Ovary (tissue), 3 donors: ENCODE results near the gene PMF1.

Source experiments
- CTCF ChIP-seq, 3 donors: fragments of 450-650 bp in 2 of 3; fragments of 200-600 bp in 1 of 3; IDR thresholded peaks; one replicate each; pipeline versions ENCODE4 v1.5.1 to v1.8.0; 2016 to 2022; ENCODE audit warnings: antibody characterized with exemption in 3 of 3, mild to moderate bottlenecking in 1 of 3
- POLR2A ChIP-seq: fragments of 450-650 bp; IDR thresholded peaks from one replicate; pipeline ENCODE4 v1.6.1; 2017; ENCODE audit warnings: antibody characterized with exemption, mild to moderate bottlenecking, moderate library complexity
- donor health status: DM: no; HTN: no; CAD: no.

- TF ChIP-seq CTCF (IDR thresholded peaks at IDR 0.05) (no peak), POLR2A (no peak)
These were observed 50.5 kb downstream of the PMF1 start for GRCh38 chr1:156263288-156263655.
